ENCODE measurements around the gene FAM98A. TPM values are rescaled to one million over a fixed set of nuclear protein-coding genes. Genes with fewer than 3 reads are reported as not detected.

Gene FAM98A
- total RNA-seq, 2 donors from 2014 or later, result 20.1 to 97.3 TPM

- intact Hi-C loops (cut with DNase I), result no loop called here
- no peak for ATAC-seq
- H3K27me3 ChIP-seq, result no peaks in the 10 kb centered on the region
Measured at GRCh38 chr2:33552758-33553461, 46.2 kb downstream of the FAM98A start.

GRCh38 chr2:33550206-33550605 is 48.9 kb downstream of the FAM98A start:
- TF ChIP-seq POLR2A (IDR thresholded peaks at IDR 0.05), result no peak
- no peak for TF ChIP-seq CTCF (IDR thresholded peaks at IDR 0.05)
- intact Hi-C loops (cut with DNase I), result no loop called here
- Histone ChIP-seq H3K9me3 (no peaks in the 10 kb centered on the region), H3K27me3 (no peaks in the 10 kb centered on the region), H3K4me1 (no peaks in the 10 kb centered on the region), H3K4me3 (no peak overlapping the region), H3K36me3 (replicated peaks in 1 of 2; ENCODE audit: insufficient read depth in 1 of 2, low read depth in 2 of 2) (no peaks in the 10 kb centered on the region), H3K27ac (no peak overlapping the region)
- 42 to 49% methylated on average over 3 of the region's 3 CpGs for WGBS, 2 donors
- DNase-seq, result no peak
- no peak for ATAC-seq

More at GRCh38 chr2:33552758-33553461, 46.2 kb downstream of the FAM98A start:
- H3K4me1 ChIP-seq, result no peaks in the 10 kb centered on the region
- H3K27ac ChIP-seq, result no peak overlapping the region
- no peaks in the 10 kb centered on the region for H3K36me3 ChIP-seq (replicated peaks in 1 of 2; ENCODE audit: insufficient read depth in 1 of 2, low read depth in 2 of 2)
- WGBS, 2 donors, result 75 to 88% methylated on average over 1 of the region's 1 CpG
- no peaks in the 10 kb centered on the region for H3K9me3 ChIP-seq
- no peak overlapping the region for H3K4me3 ChIP-seq
- TF ChIP-seq POLR2A (IDR thresholded peaks at IDR 0.05) (no peak), CTCF (IDR thresholded peaks at IDR 0.05) (no peak)
- DNase-seq, result peak in 1 of 4 donors; percentile 13

GRCh38 chr2:33541243-33541642 is 57.9 kb downstream of the FAM98A start:
- WGBS, 2 donors, result 66 to 82% methylated on average over 4 of the region's 4 CpGs
- ATAC-seq, result no peak
- intact Hi-C loops (cut with DNase I), result no loop called here

GRCh38 chr2:33535421-33535820 is 63.7 kb downstream of the FAM98A start:
- Histone ChIP-seq H3K27ac (no peak overlapping the region), H3K4me3 (no peak overlapping the region), H3K4me1 (no peaks in the 10 kb centered on the region), H3K36me3 (replicated peaks in 1 of 2; ENCODE audit: insufficient read depth in 1 of 2, low read depth in 2 of 2) (no peaks in the 10 kb centered on the region), H3K9me3 (no peaks in the 10 kb centered on the region), H3K27me3 (no peaks in the 10 kb centered on the region)
- intact Hi-C loops (cut with DNase I), result no loop called here
- ATAC-seq (no peak), DNase-seq (no peak)
- WGBS, 2 donors, result 79 to 98% methylated on average over 3 of the region's 3 CpGs
- no peak for TF ChIP-seq POLR2A (IDR thresholded peaks at IDR 0.05)
- no peak for TF ChIP-seq CTCF (IDR thresholded peaks at IDR 0.05)

More at GRCh38 chr2:33541243-33541642, 57.9 kb downstream of the FAM98A start:
- Histone ChIP-seq H3K4me3 (no peak overlapping the region), H3K36me3 (replicated peaks in 1 of 2; ENCODE audit: insufficient read depth in 1 of 2, low read depth in 2 of 2) (no peaks in the 10 kb centered on the region), H3K9me3 (no peaks in the 10 kb centered on the region), H3K4me1 (no peaks in the 10 kb centered on the region), H3K27me3 (no peaks in the 10 kb centered on the region), H3K27ac (no peak overlapping the region)
- no peak for DNase-seq
- TF ChIP-seq CTCF (IDR thresholded peaks at IDR 0.05) (no peak), POLR2A (IDR thresholded peaks at IDR 0.05) (no peak)

Small RNA genes within 50 kb of the gene (small RNA-seq; reads per million reads assigned to genes)
- not detected for gene ATP6V0E1P3

Other genes starting within 250 kb of the FAM98A start
- gene RASGRP3, start 122.7 kb downstream of the FAM98A start, total RNA-seq, result 10 to 100 TPM in 1 of 2 donors, 1 to 10 TPM in 1; 3.9 to 22.1 TPM